Stimulated activated memory B cell treated with anti-CD40 and anti-IgM and Interleukin-4, amounts not matched to agents 10 μg/mL and 1 μg/mL and 100 μg/mL, for 72 hours (primary cell): Measurements from ENCODE around the gene CAMK1D.
A peak's percentile ranks its signal among the peaks of the same experiment; 100 is the strongest.

ENCODE experiments used
- ATAC-seq: fragments of 150-1000 bp; cut with Tn5 transposase; 2 replicates; pipeline ENCODE4 v1.10.0; 2021
- H3K27ac Mint-ChIP-seq: one replicate; pipeline ENCODE4 v1.8.0; 2022; ENCODE audit warnings: mild to moderate bottlenecking, mixed read lengths
- H3K27me3 Mint-ChIP-seq: one replicate; pipeline ENCODE4 v1.8.0; 2022; ENCODE audit warnings: mixed read lengths
- H3K36me3 Mint-ChIP-seq: one replicate; pipeline ENCODE4 v1.8.0; 2022; ENCODE audit warnings: mixed read lengths
- H3K4me1 Mint-ChIP-seq: one replicate; pipeline ENCODE4 v1.8.0; 2022; ENCODE audit warnings: mixed read lengths
- H3K4me3 Mint-ChIP-seq: one replicate; pipeline ENCODE4 v1.8.0; 2022; ENCODE audit warnings: mild to moderate bottlenecking, moderate library complexity, mixed read lengths
- H3K9me3 Mint-ChIP-seq: one replicate; pipeline ENCODE4 v1.8.0; 2022; ENCODE audit warnings: mixed read lengths

Gene CAMK1D

DNA sequence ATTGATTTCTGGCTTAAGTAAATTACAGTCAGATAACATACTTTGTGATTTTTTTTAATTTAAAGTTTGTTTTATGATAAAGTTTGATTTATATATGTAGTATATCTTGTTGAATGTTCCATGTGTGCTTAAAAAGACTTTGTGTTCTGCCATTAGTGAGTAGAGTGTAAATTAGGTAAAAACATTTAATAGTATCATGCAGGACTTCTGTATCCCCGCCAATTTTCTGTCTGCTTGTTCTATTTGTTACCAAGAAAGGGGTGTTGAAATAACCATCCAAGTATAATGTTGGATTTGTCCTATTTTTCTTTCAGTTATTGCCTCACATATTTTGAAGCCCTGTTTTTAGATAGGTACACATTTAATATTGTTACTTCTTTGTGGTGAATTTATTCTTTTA, 172.1 kb downstream of the CAMK1D start:
- no peak overlapping the region for H3K4me3 Mint-ChIP-seq
- H3K27ac Mint-ChIP-seq: no peak overlapping the region
- H3K27me3 Mint-ChIP-seq: no peaks in the 10 kb centered on the region
- peaks cover 8% of the 10 kb centered on the region for H3K9me3 Mint-ChIP-seq
- H3K4me1 Mint-ChIP-seq: peaks cover 23% of the 10 kb centered on the region
- no peak for ATAC-seq
- peaks cover 25% of the 10 kb centered on the region for H3K36me3 Mint-ChIP-seq

DNA sequence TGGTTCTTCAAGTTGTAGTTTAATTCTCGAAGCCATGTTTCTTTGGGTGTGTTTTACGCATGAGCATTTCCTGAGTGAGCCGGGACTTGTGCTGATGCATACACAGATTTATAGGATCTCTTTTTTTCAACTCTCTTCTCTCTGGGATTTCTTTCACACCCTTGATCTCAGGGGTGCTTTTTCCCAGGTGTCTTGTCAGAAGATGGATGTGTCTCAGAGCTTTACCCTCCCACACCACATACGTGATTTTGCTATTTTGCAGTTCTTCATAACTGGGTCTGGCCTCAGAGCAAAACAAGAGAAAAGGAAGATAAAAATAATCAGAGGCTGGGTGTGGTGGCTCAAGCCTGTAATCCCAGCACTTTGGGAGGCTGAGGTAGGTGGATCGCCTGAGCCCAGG, 177.0 kb downstream of the CAMK1D start:
- peaks cover 24% of the 10 kb centered on the region for H3K36me3 Mint-ChIP-seq
- no peak overlapping the region for H3K4me3 Mint-ChIP-seq
- no peak for ATAC-seq
- no peaks in the 10 kb centered on the region for H3K27me3 Mint-ChIP-seq
- peak overlapping the region; percentile 26 for H3K27ac Mint-ChIP-seq
- H3K9me3 Mint-ChIP-seq: peaks cover 5% of the 10 kb centered on the region
- peaks cover 21% of the 10 kb centered on the region for H3K4me1 Mint-ChIP-seq

DNA sequence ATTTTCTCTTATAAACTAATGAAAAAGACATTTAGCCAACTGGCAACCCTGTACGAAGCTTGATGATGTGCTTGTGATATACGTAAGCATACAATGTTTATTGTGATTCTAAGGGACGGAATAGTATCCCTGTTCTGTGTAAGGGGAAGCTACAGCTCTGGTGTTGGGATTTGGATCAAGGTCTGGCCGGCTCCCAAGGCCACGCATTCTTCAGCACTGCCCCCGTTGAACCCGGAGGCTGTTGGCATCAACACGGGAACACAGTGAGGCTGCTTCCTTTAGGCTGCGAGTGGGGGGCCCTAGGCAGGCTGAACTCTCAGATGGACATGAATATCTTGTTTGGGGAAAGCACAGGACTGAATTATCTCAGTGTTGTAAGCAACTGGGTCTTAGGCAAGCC, 180.6 kb downstream of the CAMK1D start:
- H3K9me3 Mint-ChIP-seq: peaks cover 2% of the 10 kb centered on the region
- peaks cover 23% of the 10 kb centered on the region for H3K36me3 Mint-ChIP-seq
- H3K4me1 Mint-ChIP-seq: peaks cover 28% of the 10 kb centered on the region
- ATAC-seq: no peak
- H3K27ac Mint-ChIP-seq: no peak overlapping the region
- no peak overlapping the region for H3K4me3 Mint-ChIP-seq
- H3K27me3 Mint-ChIP-seq: no peaks in the 10 kb centered on the region

DNA sequence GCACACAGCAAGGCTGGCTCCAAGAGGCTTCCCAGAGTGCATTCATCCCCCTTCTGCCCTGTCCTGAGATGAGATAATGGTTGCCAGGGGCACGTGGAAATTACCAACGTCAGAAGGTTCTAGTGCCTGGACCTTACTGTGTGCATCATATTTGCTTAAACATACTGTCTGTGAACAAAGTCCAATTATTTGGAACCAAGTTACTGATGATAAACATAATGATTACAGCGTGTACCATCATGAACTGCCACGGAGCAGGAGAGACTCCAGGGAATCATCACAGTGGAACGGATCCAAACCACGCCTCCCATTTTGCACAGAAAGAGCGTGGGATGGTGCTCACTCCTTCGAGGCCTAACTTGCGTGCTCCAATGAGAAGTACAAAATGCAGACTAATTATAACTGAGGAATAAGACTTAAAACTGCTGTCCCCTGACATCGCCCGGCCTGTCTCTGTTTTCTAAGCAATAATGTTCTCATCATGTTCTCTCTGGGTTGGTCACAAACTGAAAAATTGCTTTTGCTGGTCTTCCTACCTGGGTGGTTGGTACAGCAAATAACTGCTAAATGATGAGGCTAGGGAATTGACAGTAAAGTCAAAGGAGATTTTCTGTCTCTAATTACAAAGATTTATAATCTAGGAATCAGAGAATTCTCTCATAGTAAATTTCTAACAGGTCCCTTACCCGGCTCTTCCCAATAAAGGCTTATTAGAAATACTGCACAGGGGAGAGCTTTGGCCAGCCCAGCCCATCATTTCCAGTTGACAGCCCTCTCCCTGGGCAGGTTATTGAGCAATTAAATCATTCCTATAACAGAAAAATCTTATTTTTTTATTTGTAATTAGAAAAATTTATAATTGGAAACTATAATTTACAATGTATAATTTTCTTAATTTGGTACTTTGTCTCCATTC, 182.2 kb downstream of the CAMK1D start:
- Mint-ChIP-seq H3K36me3 (peaks cover 18% of the 10 kb centered on the region), H3K27ac (no peak overlapping the region), H3K9me3 (no peaks in the 10 kb centered on the region), H3K4me3 (no peak overlapping the region), H3K4me1 (peaks cover 21% of the 10 kb centered on the region), H3K27me3 (no peaks in the 10 kb centered on the region)
- no peak for ATAC-seq

DNA sequence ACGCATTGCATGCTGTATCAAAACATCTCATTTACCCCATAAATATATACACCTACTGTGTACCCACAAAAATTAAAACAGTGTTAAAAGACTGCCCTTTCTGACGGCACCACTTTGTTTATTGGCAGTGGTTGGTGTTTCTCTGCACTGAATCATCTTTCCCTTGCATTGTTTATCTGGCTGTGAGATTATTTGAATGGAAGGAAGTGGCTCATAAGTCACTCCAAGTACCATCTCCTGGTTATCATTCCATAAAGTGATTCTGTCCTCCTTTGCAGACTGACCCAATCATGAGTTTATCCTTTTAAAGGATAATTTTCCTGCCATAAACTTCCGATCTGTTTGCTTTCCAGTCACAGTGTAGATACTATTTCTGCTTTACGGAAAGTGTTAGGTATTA, 183.8 kb downstream of the CAMK1D start:
- Mint-ChIP-seq H3K36me3 (peaks cover 18% of the 10 kb centered on the region), H3K4me3 (no peak overlapping the region), H3K27me3 (no peaks in the 10 kb centered on the region), H3K27ac (no peak overlapping the region), H3K4me1 (peaks cover 29% of the 10 kb centered on the region), H3K9me3 (no peaks in the 10 kb centered on the region)
- no peak for ATAC-seq

DNA sequence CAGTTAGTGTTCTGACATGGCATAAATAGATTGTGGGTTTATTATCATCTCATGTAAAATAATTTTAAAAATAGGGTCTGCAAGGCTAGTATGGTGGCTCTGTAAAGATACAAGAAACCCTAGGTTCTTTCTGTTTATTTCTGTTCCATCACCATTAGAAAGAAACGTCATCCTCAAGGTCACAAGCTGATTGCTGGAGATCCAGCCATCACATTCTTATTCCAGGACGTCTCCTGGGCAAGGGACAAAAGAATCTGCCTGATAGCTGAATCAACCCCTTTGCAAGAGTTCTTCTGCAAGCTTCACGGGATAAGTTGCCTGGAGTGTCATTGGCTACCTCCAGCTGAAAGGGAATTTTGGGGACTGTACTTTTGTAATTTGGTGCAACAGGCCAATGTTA, 184.4 kb downstream of the CAMK1D start:
- H3K27me3 Mint-ChIP-seq: no peaks in the 10 kb centered on the region
- H3K4me3 Mint-ChIP-seq: no peak overlapping the region
- H3K9me3 Mint-ChIP-seq: no peaks in the 10 kb centered on the region
- no peak for ATAC-seq
- peak overlapping the region; percentile 76 for H3K27ac Mint-ChIP-seq
- H3K36me3 Mint-ChIP-seq: peaks cover 18% of the 10 kb centered on the region
- H3K4me1 Mint-ChIP-seq: peaks cover 35% of the 10 kb centered on the region

DNA sequence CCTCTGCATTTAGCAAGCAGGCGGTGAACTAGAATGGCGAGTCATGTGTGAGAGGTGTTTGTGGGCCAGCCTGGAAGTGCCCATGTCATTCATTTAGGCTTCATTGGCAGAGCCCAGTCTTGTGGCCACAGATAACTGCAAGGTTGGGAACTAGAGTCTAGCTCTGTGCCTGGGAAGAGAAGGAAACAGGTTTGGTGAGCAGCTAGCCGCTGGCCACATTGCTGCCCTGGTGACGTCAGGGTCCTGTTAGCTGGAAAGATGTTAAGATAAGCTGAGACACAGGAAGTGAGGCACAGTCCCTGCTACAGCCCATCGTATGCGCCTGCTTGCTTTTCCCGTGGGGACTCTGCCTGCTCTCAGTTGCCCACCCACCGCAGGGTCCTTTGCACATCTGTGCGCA, 185.5 kb downstream of the CAMK1D start:
- Mint-ChIP-seq H3K4me3 (no peak overlapping the region), H3K4me1 (peaks cover 46% of the 10 kb centered on the region), H3K36me3 (peaks cover 24% of the 10 kb centered on the region), H3K27me3 (no peaks in the 10 kb centered on the region), H3K9me3 (no peaks in the 10 kb centered on the region), H3K27ac (peak overlapping the region; percentile 76)
- peak; percentile 47 for ATAC-seq

DNA sequence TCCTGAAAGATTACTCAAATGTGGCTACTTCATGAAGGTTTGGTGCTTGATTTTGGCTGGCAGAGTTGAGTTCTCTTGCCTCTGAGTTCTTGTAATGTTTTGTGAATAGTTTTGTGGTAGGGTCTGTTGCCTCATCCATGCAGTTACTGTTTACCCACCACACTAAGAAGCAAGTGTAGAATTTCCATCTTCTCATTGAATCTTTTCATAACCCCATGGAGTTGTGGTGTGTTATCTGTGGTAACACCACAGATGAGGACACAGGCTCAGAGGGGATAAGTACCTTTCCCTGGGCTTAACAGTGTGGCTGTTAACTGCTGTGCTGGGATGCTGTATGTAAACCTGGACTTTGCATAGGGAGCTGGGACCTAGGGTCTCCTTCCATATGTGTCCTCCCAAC, 186.3 kb downstream of the CAMK1D start:
- no peak for ATAC-seq
- Mint-ChIP-seq H3K27me3 (no peaks in the 10 kb centered on the region), H3K4me1 (peaks cover 54% of the 10 kb centered on the region), H3K36me3 (peaks cover 24% of the 10 kb centered on the region), H3K9me3 (no peaks in the 10 kb centered on the region), H3K4me3 (no peak overlapping the region), H3K27ac (peak overlapping the region; percentile 76)

DNA sequence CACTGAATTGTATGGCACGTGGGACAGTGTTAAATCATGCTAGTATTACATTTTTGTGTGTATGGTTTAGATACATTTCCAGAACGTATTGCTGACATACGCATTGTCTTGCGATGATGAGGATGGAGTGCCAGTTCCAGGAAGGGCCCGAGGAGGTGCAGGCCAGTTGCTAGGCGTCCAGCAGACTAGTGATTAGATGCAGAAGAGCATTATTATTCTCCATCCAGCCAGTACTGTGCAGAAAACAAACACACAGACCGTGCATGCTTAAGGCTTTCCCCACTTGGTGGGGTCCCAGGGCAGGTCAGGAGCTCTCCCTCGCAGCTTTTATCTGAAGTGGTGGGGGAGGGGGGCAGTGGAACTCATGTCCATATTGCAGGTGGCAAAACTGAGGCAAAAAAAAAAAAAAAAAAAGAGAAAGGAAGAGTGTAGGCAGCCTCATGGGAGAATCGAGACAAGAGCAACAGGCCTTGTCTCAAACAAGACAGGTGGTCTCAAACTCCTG, 189.2 kb downstream of the CAMK1D start:
- no peak for ATAC-seq
- peak overlapping the region; percentile 19 for H3K27ac Mint-ChIP-seq
- H3K27me3 Mint-ChIP-seq: no peaks in the 10 kb centered on the region
- H3K4me3 Mint-ChIP-seq: no peak overlapping the region
- peaks cover 70% of the 10 kb centered on the region for H3K4me1 Mint-ChIP-seq
- H3K36me3 Mint-ChIP-seq: peaks cover 20% of the 10 kb centered on the region
- H3K9me3 Mint-ChIP-seq: peaks cover 3% of the 10 kb centered on the region

DNA sequence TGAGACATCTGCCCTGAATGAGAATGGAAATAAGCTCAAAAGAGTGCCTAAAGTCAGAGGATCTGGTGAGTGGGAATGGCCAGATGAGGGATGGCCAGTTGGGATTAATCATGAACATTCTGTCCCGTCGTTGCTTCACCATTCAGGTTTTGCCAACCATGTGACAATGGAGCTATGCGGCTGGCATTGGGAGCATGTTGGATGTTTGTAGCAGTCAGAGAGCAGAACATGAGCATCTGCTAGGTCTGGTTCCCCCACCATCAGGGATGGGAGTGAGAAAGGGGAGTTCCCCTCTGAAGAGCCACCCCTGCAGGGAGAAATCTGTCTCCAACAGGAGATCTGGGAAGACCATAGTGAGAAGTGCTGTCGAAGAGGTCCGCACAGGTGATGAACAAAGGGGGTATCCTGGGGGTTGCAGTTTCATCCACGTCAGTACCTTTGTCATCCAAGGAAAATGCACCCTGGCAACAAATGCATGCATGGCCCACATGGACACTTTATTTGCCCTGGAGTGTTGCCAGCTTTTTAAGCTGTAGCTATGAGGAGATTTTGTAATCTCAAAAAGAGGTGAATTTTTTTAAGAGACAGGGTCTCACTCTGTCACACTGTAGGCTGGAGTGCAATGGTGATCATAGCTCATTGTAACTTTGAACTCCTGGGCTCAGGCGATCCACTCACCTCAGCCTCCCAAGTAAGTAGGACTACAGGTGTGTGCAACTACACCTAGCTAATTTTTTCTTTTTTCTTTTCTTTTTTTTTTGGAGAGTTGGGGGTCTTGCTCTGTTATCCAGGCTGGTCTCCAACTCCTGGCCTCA, 190.2 kb downstream of the CAMK1D start:
- peaks cover 3% of the 10 kb centered on the region for H3K9me3 Mint-ChIP-seq
- H3K4me3 Mint-ChIP-seq: no peak overlapping the region
- peak overlapping the region; percentile 31 for H3K27ac Mint-ChIP-seq
- peaks cover 12% of the 10 kb centered on the region for H3K36me3 Mint-ChIP-seq
- H3K4me1 Mint-ChIP-seq: peaks cover 66% of the 10 kb centered on the region
- H3K27me3 Mint-ChIP-seq: no peaks in the 10 kb centered on the region
- no peak for ATAC-seq

DNA sequence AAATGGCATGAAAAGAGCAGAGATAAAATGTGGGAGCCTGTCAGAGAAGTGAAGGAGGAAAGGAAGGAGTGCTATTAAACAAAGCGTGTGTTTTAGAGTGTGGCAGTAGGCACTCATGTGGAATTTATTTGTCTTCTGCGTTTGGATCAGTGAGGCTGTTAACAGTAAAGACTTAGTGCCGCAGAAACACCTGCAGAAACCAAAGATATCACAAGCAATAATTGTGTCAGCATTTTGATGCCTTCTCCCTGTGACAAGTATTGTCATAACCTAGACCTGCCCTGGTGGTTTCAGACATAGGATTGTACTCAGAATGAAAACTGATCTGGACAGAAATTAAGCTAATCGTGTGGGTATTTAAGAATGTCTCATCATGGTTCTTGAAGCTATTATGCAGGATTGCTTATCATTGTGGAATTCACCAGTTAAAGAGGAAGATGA, 191.0 kb downstream of the CAMK1D start:
- Mint-ChIP-seq H3K36me3 (peaks cover 18% of the 10 kb centered on the region), H3K9me3 (peaks cover 3% of the 10 kb centered on the region), H3K4me1 (peaks cover 65% of the 10 kb centered on the region), H3K27me3 (no peaks in the 10 kb centered on the region), H3K27ac (peak overlapping the region; percentile 31), H3K4me3 (no peak overlapping the region)
- ATAC-seq: no peak

DNA sequence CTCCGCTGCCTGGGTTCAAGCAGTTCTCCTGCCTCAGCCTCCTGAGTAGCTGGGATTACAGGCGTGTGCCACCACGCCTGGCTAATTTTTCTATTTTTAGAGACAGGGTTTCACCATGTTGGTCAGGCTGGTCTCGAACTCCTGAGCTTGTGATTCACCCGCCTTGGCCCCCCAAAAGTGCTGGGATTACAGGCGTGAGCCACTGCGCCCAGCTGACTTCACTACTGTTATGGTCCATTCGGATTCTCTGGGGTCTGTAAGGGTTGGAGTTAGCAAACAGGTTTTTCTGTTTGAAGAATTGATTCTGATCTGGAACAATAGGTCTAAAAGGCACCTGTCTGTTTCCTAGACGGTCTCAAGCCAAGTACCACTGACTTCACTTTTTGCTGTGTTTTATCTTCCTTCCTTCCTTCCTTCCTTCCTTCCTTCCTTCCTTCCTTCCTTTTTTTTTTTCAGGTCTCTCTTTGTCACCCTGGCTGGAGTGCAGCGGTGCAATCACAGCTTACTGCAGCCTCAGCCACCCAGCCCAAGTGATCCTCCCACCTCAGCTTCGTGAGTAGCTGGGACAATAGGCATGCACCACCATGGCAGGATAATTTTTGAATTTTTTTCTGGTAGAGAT, 192.2 kb downstream of the CAMK1D start:
- H3K9me3 Mint-ChIP-seq: peaks cover 13% of the 10 kb centered on the region
- H3K4me1 Mint-ChIP-seq: peaks cover 71% of the 10 kb centered on the region
- peaks cover 28% of the 10 kb centered on the region for H3K36me3 Mint-ChIP-seq
- no peak for ATAC-seq
- no peaks in the 10 kb centered on the region for H3K27me3 Mint-ChIP-seq
- H3K27ac Mint-ChIP-seq: peak overlapping the region; percentile 75
- H3K4me3 Mint-ChIP-seq: no peak overlapping the region

DNA sequence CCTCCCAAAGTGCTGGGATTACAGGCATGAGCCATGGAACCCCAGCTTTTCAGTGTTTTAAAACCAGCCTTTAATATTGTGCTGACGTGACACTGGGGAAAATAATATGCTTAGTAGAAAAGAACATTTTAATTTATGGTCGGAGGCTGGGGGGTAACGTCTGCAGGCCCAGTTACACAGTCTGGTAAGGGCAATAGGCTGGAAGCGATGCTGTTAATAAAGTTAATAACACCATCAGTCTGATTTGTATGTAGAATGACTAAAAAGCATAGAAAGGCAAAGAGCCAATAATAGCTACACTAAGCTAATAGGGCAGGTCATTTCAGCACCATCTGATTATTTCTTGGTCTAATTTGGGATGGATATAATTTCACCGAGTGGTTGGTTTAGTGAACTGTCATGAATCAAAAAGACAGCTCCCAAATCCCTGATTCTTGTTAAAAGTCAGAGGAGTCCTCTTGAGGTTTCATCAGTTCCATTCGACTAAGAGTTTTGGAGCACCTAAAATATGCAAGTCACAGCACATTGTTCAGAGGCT, 192.9 kb downstream of the CAMK1D start:
- peak overlapping the region; percentile 75 for H3K27ac Mint-ChIP-seq

DNA sequence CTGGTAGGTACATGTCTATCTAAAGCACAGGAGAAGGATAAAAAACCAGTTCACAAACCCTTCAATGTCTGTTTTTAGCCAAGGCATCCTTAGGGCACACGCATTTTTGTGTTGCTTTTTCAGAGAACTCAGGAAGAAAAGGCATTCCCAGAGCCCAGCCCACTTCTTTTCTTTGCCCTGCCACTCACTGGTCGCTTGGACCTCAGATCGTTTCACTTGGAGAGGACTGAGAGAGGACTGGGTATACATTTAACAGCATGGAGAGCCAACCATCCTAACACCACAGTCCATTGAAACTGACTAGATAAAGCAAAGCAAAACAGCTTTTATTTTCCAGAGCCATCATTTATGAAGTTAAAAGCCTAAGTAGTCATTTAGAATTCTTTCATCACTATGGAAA, 194.2 kb downstream of the CAMK1D start:
- Mint-ChIP-seq H3K4me3 (no peak overlapping the region), H3K27ac (no peak overlapping the region), H3K9me3 (peaks cover 13% of the 10 kb centered on the region), H3K27me3 (no peaks in the 10 kb centered on the region), H3K4me1 (peaks cover 71% of the 10 kb centered on the region), H3K36me3 (peaks cover 28% of the 10 kb centered on the region)
- ATAC-seq: no peak

More for the DNA sequence above, 192.9 kb downstream of the CAMK1D start:
- no peak overlapping the region for H3K4me3 Mint-ChIP-seq
- H3K4me1 Mint-ChIP-seq: peaks cover 71% of the 10 kb centered on the region
- peaks cover 28% of the 10 kb centered on the region for H3K36me3 Mint-ChIP-seq
- no peaks in the 10 kb centered on the region for H3K27me3 Mint-ChIP-seq
- H3K9me3 Mint-ChIP-seq: peaks cover 13% of the 10 kb centered on the region
- no peak for ATAC-seq
